Natural killer cell (primary cell): Measurements from ENCODE around the gene MBD5. TPM values are rescaled to one million over a fixed set of nuclear protein-coding genes. Genes with fewer than 3 reads are reported as not detected.

Experiments used
- ATAC-seq, 3 donors: fragments of 150-1000 bp in 2 of 3; fragments of 200-7000 bp in 1 of 3; cut with Tn5 transposase; 1 replicate in 1 of 3; 2 replicates in 2 of 3; pipeline ENCODE4 v1.10.0; 2021; ENCODE audit warnings: mild to moderate bottlenecking in 2 of 3, moderate library complexity in 2 of 3
- DNase-seq, 2 donors: peaks; one replicate each; pipeline versions ENCODE4 v3.0.0 to v3.0.0-alpha.2; 2013 to 2021; ENCODE audit warnings: mixed read lengths in 1 of 2
- H3K27ac ChIP-seq: one replicate; pipeline ENCODE4 v1.5.1; 2013; ENCODE audit warnings: mild to moderate bottlenecking, low read length
- H3K27me3 ChIP-seq: one replicate; pipeline ENCODE4 v1.6.1; 2013; ENCODE audit warnings: low read length; ENCODE audit not compliant: control insufficient read depth, insufficient read depth
- H3K36me3 ChIP-seq: one replicate; pipeline ENCODE4 v1.6.1; 2013; ENCODE audit warnings: low read length; ENCODE audit not compliant: control insufficient read depth, insufficient read depth
- H3K4me1 ChIP-seq: one replicate; pipeline ENCODE4 v1.6.1; 2013; ENCODE audit warnings: low read length; ENCODE audit not compliant: control insufficient read depth, insufficient read depth
- H3K4me3 ChIP-seq: one replicate; pipeline ENCODE4 v1.5.1; 2013; ENCODE audit warnings: low read length
- H3K9me3 ChIP-seq: one replicate; pipeline ENCODE4 v1.6.1; 2013; ENCODE audit warnings: low read length; ENCODE audit not compliant: control insufficient read depth, insufficient read depth
- H3K27ac Mint-ChIP-seq, 2 donors: one replicate each; pipeline ENCODE4 v1.8.0; 2022; ENCODE audit warnings: mild to moderate bottlenecking in 2 of 2, mixed read lengths in 2 of 2, moderate library complexity in 1 of 2
- H3K27me3 Mint-ChIP-seq, 2 donors: one replicate each; pipeline ENCODE4 v1.8.0; 2022; ENCODE audit warnings: low read depth in 2 of 2, mixed read lengths in 2 of 2
- H3K36me3 Mint-ChIP-seq: one replicate; pipeline ENCODE4 v1.8.0; 2022; ENCODE audit warnings: mixed read lengths
- H3K4me1 Mint-ChIP-seq, 2 donors: one replicate each; pipeline ENCODE4 v1.8.0; 2022; ENCODE audit warnings: mixed read lengths in 2 of 2
- H3K4me3 Mint-ChIP-seq: one replicate; pipeline ENCODE4 v1.8.0; 2022; ENCODE audit warnings: mild to moderate bottlenecking, moderate library complexity, mixed read lengths
- H3K9me3 Mint-ChIP-seq, 2 donors: one replicate each; pipeline ENCODE4 v1.8.0; 2022; ENCODE audit warnings: mixed read lengths in 2 of 2
- CTCF ChIP-seq: fragments of 200-600 bp; IDR thresholded peaks from one replicate; pipeline ENCODE4 v1.8.0; 2022; ENCODE audit warnings: antibody characterized with exemption
- WGBS: methylation state at CpG from one replicate; pipeline ENCODE4 v1.1.7; 2013; ENCODE audit warnings: missing lambda C conversion rate; ENCODE audit not compliant: insufficient coverage; 5-methylcytosine and 5-hydroxymethylcytosine counted together
- intact Hi-C: fragments of 100-400 bp; cut with micrococcal nuclease; formaldehyde crosslinking; loops from one replicate; pipeline ENCODE4 v1.14.2; 2022
- total RNA-seq, 4 donors: library from RNA; stranded (reverse); fragments of 120-200 nt in 1 of 4; gene quantifications; one replicate each; pipeline versions ENCODE4 v1.2.3 to v1.2.4, GENCODE V29; 2013 to 2022

Gene MBD5
- total RNA-seq, 3 donors from 2014 or later (not counting 1 experiment from before 2014, with no cell fraction given), result 83.8 to 96.3 (median 89.7) TPM

GRCh38 chr2:148517296-148517695 lies 496.4 kb downstream of the MBD5 start:
- intact Hi-C loops, result no loop called here
- H3K27me3 ChIP-seq, result no peaks in the 10 kb centered on the region
- H3K4me1 ChIP-seq, result no peaks in the 10 kb centered on the region
- TF ChIP-seq CTCF, result no peak
- Mint-ChIP-seq H3K4me3 (no peak overlapping the region), H3K36me3 (no peaks in the 10 kb centered on the region), H3K27me3 (no peaks in the 10 kb centered on the region), H3K27ac (no peak overlapping the region), H3K4me1 (no peaks in the 10 kb centered on the region), H3K9me3 (no peaks in the 10 kb centered on the region)
- H3K9me3 ChIP-seq, result no peaks in the 10 kb centered on the region
- no peak overlapping the region for H3K27ac ChIP-seq
- H3K4me3 ChIP-seq, result no peak overlapping the region
- 100% methylated on average over 1 of the region's 2 CpGs for WGBS
- DNase-seq (no peak), ATAC-seq (no peak)
- H3K36me3 ChIP-seq, result no peaks in the 10 kb centered on the region

GRCh38 chr2:148517822-148518221 lies 496.9 kb downstream of the MBD5 start:
- Mint-ChIP-seq H3K9me3 (no peaks in the 10 kb centered on the region), H3K36me3 (no peaks in the 10 kb centered on the region), H3K4me3 (no peak overlapping the region), H3K27ac (no peak overlapping the region), H3K27me3 (no peaks in the 10 kb centered on the region), H3K4me1 (no peaks in the 10 kb centered on the region)
- H3K9me3 ChIP-seq, result no peaks in the 10 kb centered on the region
- H3K36me3 ChIP-seq, result no peaks in the 10 kb centered on the region
- TF ChIP-seq CTCF, result no peak
- 96% methylated on average over 5 of the region's 5 CpGs for WGBS
- H3K27me3 ChIP-seq, result no peaks in the 10 kb centered on the region
- ATAC-seq (no peak), DNase-seq (no peak)
- H3K27ac ChIP-seq, result no peak overlapping the region
- no peak overlapping the region for H3K4me3 ChIP-seq
- no peaks in the 10 kb centered on the region for H3K4me1 ChIP-seq
- intact Hi-C loops, result no loop called here

- Histone ChIP-seq H3K27ac (no peak overlapping the region), H3K9me3 (no peaks in the 10 kb centered on the region), H3K4me1 (no peaks in the 10 kb centered on the region), H3K4me3 (no peak overlapping the region), H3K27me3 (no peaks in the 10 kb centered on the region), H3K36me3 (no peaks in the 10 kb centered on the region)
- TF ChIP-seq CTCF, result no peak
- no peaks in the 10 kb centered on the region for H3K27me3 Mint-ChIP-seq
- H3K9me3 Mint-ChIP-seq, result no peaks in the 10 kb centered on the region
- H3K4me3 Mint-ChIP-seq, result no peak overlapping the region
- ATAC-seq (no peak), DNase-seq (no peak)
- intact Hi-C loops, result no loop called here
- peaks cover 1 to 7% of the 10 kb centered on the region in 2 donors for H3K4me1 Mint-ChIP-seq
- no peak overlapping the region for H3K27ac Mint-ChIP-seq
- 93% methylated on average over 7 of the region's 7 CpGs for WGBS
- no peaks in the 10 kb centered on the region for H3K36me3 Mint-ChIP-seq
These were observed 498.1 kb downstream of the MBD5 start for GRCh38 chr2:148519013-148519412.

GRCh38 chr2:148521181-148521580 lies 500.3 kb downstream of the MBD5 start:
- WGBS, result 56% methylated on average over 1 of the region's 1 CpG
- H3K36me3 ChIP-seq, result no peaks in the 10 kb centered on the region
- no peak for TF ChIP-seq CTCF
- DNase-seq (peak in 1 of 2 donors; percentile 30), ATAC-seq (no peak)
- H3K27ac Mint-ChIP-seq, result no peak overlapping the region
- H3K27ac ChIP-seq, result no peak overlapping the region
- no peaks in the 10 kb centered on the region for H3K9me3 ChIP-seq
- H3K4me3 ChIP-seq, result no peak overlapping the region
- peaks cover 10 to 20% of the 10 kb centered on the region in 2 donors for H3K4me1 Mint-ChIP-seq
- H3K4me3 Mint-ChIP-seq, result no peak overlapping the region
- no peaks in the 10 kb centered on the region for H3K27me3 ChIP-seq
- no peaks in the 10 kb centered on the region for H3K36me3 Mint-ChIP-seq
- no peaks in the 10 kb centered on the region for H3K27me3 Mint-ChIP-seq
- peaks cover 5% of the 10 kb centered on the region for H3K4me1 ChIP-seq
- intact Hi-C loops, result no loop called here
- H3K9me3 Mint-ChIP-seq, result no peaks in the 10 kb centered on the region
